Cardiac muscle cell (in vitro differentiated cells and primary cell): Measurements from ENCODE around the gene EPN3. TPM values are rescaled to one million over a fixed set of nuclear protein-coding genes. Genes with fewer than 3 reads are reported as not detected.
A peak's percentile ranks its signal among the peaks of the same experiment; 100 is the strongest.

ENCODE experiments used
- DNase-seq, 2 donors: peaks; one replicate each; pipeline versions ENCODE4 v3.0.0 to v3.0.0-alpha.2; 2010 to 2017; ENCODE audit warnings: low read depth in 1 of 2, low spot score in 1 of 2
- H3K27ac ChIP-seq: fragments of 200-600 bp; sonication (generic); 2 replicates; pipeline ENCODE4 v1.5.1; 2016
- H3K27me3 ChIP-seq: fragments of 200-600 bp; sonication (generic); 2 replicates; pipeline ENCODE4 v1.6.0; 2016; ENCODE audit warnings: control low read depth
- H3K36me3 ChIP-seq: fragments of 200-600 bp; sonication (generic); 2 replicates; pipeline ENCODE4 v1.5.1; 2016; ENCODE audit warnings: control low read depth
- H3K4me1 ChIP-seq: fragments of 200-600 bp; sonication (generic); 2 replicates; pipeline ENCODE4 v1.8.1; 2017; ENCODE audit warnings: low read depth, mild to moderate bottlenecking, mixed run types
- H3K4me3 ChIP-seq: fragments of 200-600 bp; sonication (generic); 2 replicates; pipeline ENCODE4 v1.5.1; 2016; ENCODE audit warnings: mild to moderate bottlenecking
- H3K9me3 ChIP-seq: fragments of 200-600 bp; sonication (generic); 2 replicates; pipeline ENCODE4 v1.5.1; 2017; ENCODE audit warnings: low read depth, mild to moderate bottlenecking, control low read depth
- polyA plus RNA-seq: library from polyadenylated mRNA; unstranded; fragments of >200 nt; fragmentation: Nextera tagmentation; extraction: Ambion mirVana; gene quantifications from 2 replicates; pipeline ENCODE4 v1.2.1, GENCODE V29; 2016
- total RNA-seq: library from RNA; depleted of rRNA; stranded (reverse); fragments of >200 nt; gene quantifications from 2 replicates; pipeline ENCODE4 v1.2.3, GENCODE V29; 2016
- TF ChIP-seq, protein P1 (sequence below): IDR thresholded peaks from 2 replicates; pipeline ENCODE4 v1.5.1; 2012; ENCODE audit warnings: low read depth, mild to moderate bottlenecking, low read length

Gene EPN3
- total and polyA plus RNA-seq, 2 experiments from 2014 or later, result 1.9 to 3.1 TPM

DNA sequence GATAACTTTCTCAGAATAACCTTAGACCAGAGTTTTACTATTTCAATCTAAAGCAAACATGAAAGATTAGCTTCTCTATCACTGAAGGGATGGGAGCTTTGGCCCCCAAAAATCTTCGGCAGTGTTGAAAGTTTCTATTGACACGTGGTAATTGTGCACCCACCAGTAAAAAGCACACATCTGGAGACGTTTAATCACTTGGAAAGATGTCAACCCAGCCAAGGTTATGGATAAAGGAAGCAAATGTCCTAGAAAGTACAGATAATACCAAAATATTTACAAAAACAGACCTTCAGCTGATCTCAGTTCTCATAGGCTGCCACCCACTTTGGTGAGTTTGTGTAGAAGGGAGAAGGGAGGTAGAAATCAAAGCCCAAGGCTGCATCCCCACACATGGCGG is 19.0 kb upstream of the EPN3 start:
- Histone ChIP-seq H3K4me1 (peaks cover 25% of the 10 kb centered on the region), H3K36me3 (no peaks in the 10 kb centered on the region), H3K9me3 (no peaks in the 10 kb centered on the region), H3K27me3 (no peaks in the 10 kb centered on the region), H3K4me3 (no peak overlapping the region), H3K27ac (no peak overlapping the region)
- no peak for DNase-seq
- TF ChIP-seq, protein P1, sequence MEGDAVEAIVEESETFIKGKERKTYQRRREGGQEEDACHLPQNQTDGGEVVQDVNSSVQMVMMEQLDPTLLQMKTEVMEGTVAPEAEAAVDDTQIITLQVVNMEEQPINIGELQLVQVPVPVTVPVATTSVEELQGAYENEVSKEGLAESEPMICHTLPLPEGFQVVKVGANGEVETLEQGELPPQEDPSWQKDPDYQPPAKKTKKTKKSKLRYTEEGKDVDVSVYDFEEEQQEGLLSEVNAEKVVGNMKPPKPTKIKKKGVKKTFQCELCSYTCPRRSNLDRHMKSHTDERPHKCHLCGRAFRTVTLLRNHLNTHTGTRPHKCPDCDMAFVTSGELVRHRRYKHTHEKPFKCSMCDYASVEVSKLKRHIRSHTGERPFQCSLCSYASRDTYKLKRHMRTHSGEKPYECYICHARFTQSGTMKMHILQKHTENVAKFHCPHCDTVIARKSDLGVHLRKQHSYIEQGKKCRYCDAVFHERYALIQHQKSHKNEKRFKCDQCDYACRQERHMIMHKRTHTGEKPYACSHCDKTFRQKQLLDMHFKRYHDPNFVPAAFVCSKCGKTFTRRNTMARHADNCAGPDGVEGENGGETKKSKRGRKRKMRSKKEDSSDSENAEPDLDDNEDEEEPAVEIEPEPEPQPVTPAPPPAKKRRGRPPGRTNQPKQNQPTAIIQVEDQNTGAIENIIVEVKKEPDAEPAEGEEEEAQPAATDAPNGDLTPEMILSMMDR, result no peak

DNA sequence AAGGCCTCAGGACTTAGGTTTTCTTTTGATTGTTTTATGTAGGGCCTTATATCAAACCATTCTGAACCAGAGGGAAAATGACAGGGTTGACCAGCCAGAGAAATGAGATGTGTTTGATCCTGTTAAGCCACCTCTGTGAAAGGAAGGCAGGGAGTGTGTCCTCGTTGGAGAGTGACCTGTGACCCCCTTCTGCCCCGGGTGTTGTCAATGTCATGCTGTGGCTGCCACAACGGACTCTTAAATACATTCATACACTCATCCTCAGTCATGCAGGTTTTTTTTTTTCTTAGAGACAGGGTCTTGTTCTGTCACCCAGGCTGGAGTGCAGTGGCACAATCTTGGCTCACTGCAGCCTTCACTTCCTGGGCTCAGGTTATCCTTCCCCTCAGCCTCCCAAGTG is 18.1 kb upstream of the EPN3 start:
- H3K4me1 ChIP-seq, result peaks cover 25% of the 10 kb centered on the region
- no peak for DNase-seq

DNA sequence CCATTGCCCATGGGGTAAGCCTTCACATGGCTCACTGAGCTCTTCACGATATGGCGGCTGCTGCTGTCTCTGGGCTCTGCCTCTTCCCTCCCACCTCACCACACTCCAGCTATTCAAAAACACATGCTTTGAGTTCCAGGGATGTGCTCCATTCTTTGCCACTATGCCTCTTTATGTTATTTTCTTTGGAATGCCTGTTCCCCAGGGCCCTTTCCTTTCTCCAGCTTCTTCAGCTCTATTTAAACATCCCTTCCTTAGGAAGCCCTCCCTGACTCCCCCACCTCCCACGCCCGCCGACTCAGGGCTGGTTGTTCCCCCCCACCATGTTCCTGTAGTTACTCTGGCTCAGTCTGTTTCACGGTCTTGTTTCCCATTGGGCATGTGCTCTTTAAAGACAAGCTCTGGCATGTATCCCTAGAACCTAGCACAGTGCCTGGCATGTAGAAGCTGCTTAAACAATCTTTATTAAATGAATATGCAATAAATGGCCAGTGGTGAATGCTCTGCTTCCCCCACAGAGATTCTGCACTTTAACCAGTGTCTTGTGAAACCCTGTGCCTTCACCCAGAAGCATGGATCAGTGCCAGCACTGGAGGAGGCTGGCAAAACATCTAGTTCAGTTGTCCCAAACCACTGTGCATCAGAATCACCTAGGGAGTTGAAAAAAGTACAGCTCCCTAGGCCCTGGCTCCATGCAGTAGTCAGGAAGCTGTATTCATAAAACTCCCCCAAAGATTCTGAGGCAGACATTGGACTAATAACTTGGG is 17.4 kb upstream of the EPN3 start:
- Histone ChIP-seq H3K4me3 (no peak overlapping the region), H3K27me3 (no peaks in the 10 kb centered on the region), H3K4me1 (peaks cover 25% of the 10 kb centered on the region), H3K36me3 (no peaks in the 10 kb centered on the region), H3K27ac (no peak overlapping the region), H3K9me3 (no peaks in the 10 kb centered on the region)
- peak in 1 of 2 donors; percentile 78 for DNase-seq
- TF ChIP-seq, protein P1, result no peak

More for the DNA sequence above, 18.1 kb upstream of the EPN3 start:
- TF ChIP-seq, protein P1, result no peak
- Histone ChIP-seq H3K36me3 (no peaks in the 10 kb centered on the region), H3K27me3 (no peaks in the 10 kb centered on the region), H3K27ac (no peak overlapping the region), H3K4me3 (no peak overlapping the region), H3K9me3 (no peaks in the 10 kb centered on the region)

DNA sequence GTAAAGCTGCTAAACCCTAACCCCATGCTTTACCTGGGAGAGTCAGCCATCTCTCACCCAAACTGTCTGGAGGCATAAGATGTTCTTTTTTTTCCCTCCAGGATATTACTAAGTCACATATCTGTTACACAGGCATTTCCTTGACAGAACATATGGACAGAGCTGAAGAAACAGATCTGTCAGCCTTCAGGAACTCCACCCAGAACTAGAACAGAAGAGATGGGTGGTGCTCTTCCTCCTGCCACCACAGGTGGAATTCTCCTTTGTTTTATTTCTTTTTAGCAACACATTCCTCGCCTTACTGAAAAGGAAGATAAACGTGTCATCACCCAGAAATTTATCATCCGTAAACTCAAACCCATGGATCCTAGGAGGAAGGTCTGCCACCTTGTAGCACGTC is 15.5 kb upstream of the EPN3 start:
- TF ChIP-seq, protein P1, result no peak
- peaks cover 11% of the 10 kb centered on the region for H3K4me1 ChIP-seq
- no peaks in the 10 kb centered on the region for H3K9me3 ChIP-seq
- DNase-seq, result no peak
- no peaks in the 10 kb centered on the region for H3K36me3 ChIP-seq
- no peak overlapping the region for H3K4me3 ChIP-seq
- H3K27me3 ChIP-seq, result no peaks in the 10 kb centered on the region
- peak overlapping the region; percentile 50 for H3K27ac ChIP-seq

DNA sequence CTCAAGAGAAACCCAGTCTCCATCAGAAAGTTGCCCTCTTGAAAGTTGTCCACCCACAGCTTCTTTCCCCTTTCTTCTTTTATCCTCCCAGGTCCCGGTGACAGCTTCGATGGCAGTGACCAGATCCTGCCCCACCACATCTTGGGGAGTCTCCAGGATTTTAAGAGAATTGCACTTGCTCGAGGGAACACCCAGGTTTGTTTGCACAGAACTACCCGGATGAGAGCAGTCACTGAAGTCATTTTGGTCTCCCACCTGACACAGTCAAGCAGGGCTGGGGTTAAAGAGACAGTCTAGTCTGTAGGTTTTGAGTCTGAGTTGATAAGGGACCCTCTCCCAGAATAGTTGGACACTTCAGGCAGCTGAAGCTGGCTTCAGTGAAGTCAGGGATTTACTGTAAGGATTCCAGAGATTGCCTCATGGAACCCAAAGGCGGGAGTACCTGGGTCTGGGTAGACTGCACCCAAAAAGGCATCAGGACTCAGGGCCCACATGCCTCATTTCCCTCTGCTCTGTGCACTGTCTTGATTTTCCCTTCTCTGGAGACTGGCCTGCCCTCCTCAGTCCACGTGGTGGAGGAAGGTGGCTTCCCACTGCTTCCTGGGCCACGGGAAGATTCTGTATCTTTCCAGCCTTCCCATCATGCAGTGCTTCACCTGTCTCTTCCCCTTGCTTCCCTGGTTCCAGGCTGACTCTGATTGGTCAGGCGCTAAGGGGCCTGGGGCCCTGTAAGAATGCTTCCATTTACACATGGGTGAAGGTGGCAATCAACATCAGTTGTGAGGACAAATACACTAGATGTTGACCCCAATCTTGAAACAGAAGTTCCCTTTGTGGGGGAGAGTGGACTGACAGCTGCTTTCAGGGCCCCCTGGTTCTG is 14.8 kb upstream of the EPN3 start:
- Histone ChIP-seq H3K36me3 (no peaks in the 10 kb centered on the region), H3K27me3 (no peaks in the 10 kb centered on the region), H3K27ac (peak overlapping the region; percentile 50), H3K4me1 (peaks cover 11% of the 10 kb centered on the region), H3K9me3 (no peaks in the 10 kb centered on the region), H3K4me3 (no peak overlapping the region)
- TF ChIP-seq, protein P1, result no peak
- no peak for DNase-seq
